Peyer's patch (tissue), 4 donors: ENCODE results near the gene DOCK11. TPM values are rescaled to one million over a fixed set of nuclear protein-coding genes. Genes with fewer than 3 reads are reported as not detected.

Source experiments
- DNase-seq, 3 donors: peaks; one replicate each; pipeline ENCODE4 v3.0.0-alpha.2; 2017 to 2019
- H3K27ac ChIP-seq, 4 donors: fragments of 200-600 bp; sonication (generic); one replicate each; pipeline ENCODE4 v1.5.1; 2016 to 2019
- H3K27me3 ChIP-seq, 2 donors: fragments of 200-600 bp; sonication (generic); one replicate each; pipeline ENCODE4 v1.5.1; 2019
- H3K36me3 ChIP-seq, 3 donors: fragments of 200-600 bp; sonication (generic); one replicate each; pipeline ENCODE4 v1.5.1; 2016 to 2019
- H3K4me1 ChIP-seq, 4 donors: fragments of 200-600 bp; sonication (generic); one replicate each; pipeline ENCODE4 v1.5.1; 2016 to 2019
- H3K4me3 ChIP-seq, 4 donors: fragments of 200-600 bp; sonication (generic); 1 replicate in 3 of 4; 2 replicates in 1 of 4; pipeline ENCODE4 v1.5.1; 2016 to 2019; ENCODE audit warnings: mild to moderate bottlenecking in 1 of 4
- H3K9me3 ChIP-seq, 4 donors: fragments of 200-600 bp; sonication (generic); one replicate each; pipeline ENCODE4 v1.5.1; 2016 to 2019; ENCODE audit warnings: mild to moderate bottlenecking in 1 of 4
- POLR2A ChIP-seq, 2 donors: fragments of 450-650 bp; IDR thresholded peaks; one replicate each; pipeline ENCODE4 v1.5.1; 2017; ENCODE audit warnings: antibody characterized with exemption in 2 of 2, mild to moderate bottlenecking in 2 of 2, moderate library complexity in 2 of 2
- total RNA-seq, 4 donors: library from RNA; depleted of rRNA; stranded (reverse); fragments of >200 nt; gene quantifications; one replicate each; pipeline ENCODE4 v1.1.0, GENCODE V29; 2016
- TF ChIP-seq, protein P1 (sequence below), 6 experiments: fragments of 450-650 bp in 4 of 6; fragments of 200-600 bp in 2 of 6; sonication (generic) in 1 of 6; IDR thresholded peaks; one replicate each; pipeline ENCODE4 v1.5.1; 2017 to 2019; ENCODE audit warnings: antibody characterized with exemption in 6 of 6, mild to moderate bottlenecking in 3 of 6, moderate library complexity in 1 of 6

The DOCK11 gene
- total RNA-seq, 4 donors from 2014 or later = 5.6 to 34.7 (median 10.4) TPM

DNA sequence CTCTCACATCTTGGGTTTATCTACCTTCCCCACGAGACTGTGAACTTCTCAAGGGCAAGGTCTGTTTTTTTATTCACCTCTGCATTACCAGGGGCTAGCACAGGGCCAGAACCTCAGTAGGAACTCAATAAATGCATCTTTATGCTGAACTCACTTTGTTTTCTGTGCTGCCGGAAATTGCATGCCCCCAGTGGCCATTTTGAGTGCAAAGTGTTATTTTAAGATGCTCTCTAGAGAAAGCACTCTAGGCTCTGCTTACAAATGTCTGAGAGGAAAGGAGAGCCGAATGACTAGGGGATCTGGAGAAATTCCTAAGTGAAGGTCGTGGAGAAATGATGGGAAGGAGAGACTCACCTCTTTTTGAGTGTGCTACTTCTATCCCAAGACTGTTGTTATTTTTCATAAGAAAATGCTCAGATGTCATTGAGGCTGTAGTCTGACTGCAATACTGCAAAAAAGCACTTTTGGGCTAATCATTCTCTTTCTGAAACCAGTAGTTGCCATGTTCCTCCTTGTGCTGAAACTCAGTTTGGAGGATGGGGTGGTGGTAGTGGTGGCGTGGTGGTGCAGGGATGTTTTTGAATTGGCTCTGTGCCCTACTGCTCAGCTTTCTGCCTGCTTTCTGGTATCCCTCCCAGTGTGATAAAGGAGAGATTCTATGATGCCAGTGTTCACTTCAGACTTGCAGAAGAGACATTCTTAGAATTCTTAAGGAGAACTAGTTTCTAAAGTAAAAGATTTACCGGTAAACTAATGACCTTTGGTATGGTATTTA lies 41.3 kb downstream of the DOCK11 start:
- Histone ChIP-seq H3K4me3 (no peak overlapping the region), H3K36me3 (no peaks in the 10 kb centered on the region), H3K27me3 (no peaks in the 10 kb centered on the region), H3K9me3 (no peaks in the 10 kb centered on the region), H3K27ac (peak overlapping the region in 2 of 4 donors; percentile 12 to 47), H3K4me1 (no peaks in the 10 kb centered on the region)
- DNase-seq = peak in 2 of 3 donors; percentile 43 to 51
- no peak for TF ChIP-seq POLR2A (IDR thresholded peaks at IDR 0.05)
- TF ChIP-seq, protein P1, sequence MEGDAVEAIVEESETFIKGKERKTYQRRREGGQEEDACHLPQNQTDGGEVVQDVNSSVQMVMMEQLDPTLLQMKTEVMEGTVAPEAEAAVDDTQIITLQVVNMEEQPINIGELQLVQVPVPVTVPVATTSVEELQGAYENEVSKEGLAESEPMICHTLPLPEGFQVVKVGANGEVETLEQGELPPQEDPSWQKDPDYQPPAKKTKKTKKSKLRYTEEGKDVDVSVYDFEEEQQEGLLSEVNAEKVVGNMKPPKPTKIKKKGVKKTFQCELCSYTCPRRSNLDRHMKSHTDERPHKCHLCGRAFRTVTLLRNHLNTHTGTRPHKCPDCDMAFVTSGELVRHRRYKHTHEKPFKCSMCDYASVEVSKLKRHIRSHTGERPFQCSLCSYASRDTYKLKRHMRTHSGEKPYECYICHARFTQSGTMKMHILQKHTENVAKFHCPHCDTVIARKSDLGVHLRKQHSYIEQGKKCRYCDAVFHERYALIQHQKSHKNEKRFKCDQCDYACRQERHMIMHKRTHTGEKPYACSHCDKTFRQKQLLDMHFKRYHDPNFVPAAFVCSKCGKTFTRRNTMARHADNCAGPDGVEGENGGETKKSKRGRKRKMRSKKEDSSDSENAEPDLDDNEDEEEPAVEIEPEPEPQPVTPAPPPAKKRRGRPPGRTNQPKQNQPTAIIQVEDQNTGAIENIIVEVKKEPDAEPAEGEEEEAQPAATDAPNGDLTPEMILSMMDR (IDR thresholded peaks at IDR 0.05) = peak in 5 of 6 experiments; percentile 17 to 34 (median 23)

DNA sequence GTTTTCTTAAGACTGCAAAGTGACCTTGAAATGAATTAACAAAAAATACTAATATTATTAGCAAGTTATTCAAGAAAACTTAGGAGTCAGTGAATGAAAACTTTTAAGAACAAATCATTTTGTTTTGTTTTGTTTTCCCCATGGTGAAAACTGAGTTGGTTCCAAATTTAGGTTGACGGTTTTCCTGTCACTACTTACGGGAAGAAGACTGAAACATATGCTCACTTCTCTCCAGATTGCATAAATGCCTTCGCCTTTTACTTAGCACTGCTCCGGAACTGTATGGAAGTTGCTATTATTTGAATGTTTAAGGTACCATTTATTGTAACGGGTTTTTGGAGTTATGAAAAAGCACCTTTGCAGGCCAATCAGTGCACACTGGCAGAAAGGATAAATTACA lies 42.8 kb downstream of the DOCK11 start:
- Histone ChIP-seq H3K4me1 (no peaks in the 10 kb centered on the region), H3K27me3 (no peaks in the 10 kb centered on the region), H3K27ac (no peak overlapping the region), H3K36me3 (no peaks in the 10 kb centered on the region), H3K4me3 (no peak overlapping the region), H3K9me3 (no peaks in the 10 kb centered on the region)
- DNase-seq = no peak
- TF ChIP-seq POLR2A (IDR thresholded peaks at IDR 0.05) = no peak
- TF ChIP-seq, protein P1 (IDR thresholded peaks at IDR 0.05) = no peak

DNA sequence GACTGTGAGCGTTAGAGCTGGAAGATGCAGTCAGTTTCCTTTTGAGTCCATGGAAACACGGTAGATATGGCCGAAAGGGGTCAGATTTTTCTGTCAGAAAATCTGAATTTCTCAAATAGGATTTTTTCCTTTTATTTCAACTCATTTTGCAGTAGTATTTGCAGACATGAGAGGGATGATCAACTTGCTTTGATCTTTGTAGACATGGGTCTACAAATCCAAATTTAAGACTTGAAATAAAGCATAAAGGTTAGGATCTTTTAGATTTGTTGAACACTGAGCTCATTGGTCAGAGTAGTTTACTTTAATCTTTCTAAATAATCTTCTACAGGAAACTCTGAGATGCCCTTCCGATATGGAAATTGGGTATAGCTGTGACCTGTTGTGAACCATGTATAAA lies 44.7 kb downstream of the DOCK11 start:
- Histone ChIP-seq H3K9me3 (no peaks in the 10 kb centered on the region), H3K27ac (no peak overlapping the region), H3K36me3 (no peaks in the 10 kb centered on the region), H3K4me3 (no peak overlapping the region), H3K4me1 (no peaks in the 10 kb centered on the region), H3K27me3 (no peaks in the 10 kb centered on the region)
- DNase-seq = no peak
- TF ChIP-seq, protein P1 (IDR thresholded peaks at IDR 0.05) = no peak
- TF ChIP-seq POLR2A (IDR thresholded peaks at IDR 0.05) = no peak

DNA sequence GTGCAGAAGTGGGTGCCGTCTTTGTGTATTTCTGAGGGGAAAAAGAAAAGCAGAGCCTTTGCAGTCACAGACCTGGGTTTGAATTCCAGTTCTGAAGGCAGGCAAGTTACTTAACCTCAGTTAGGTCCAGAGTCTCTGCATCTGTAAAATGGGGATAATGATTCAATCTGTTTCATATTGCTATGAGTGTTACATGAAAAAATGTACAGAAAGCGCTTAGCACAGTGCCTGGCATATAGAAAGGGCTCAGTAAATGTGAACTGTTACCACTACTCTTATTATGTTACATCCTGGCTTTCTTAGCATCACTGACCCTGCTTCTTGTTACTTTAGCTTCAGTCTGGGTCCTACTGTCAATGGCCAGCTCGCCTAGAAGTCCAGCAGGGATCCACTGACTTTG lies 45.9 kb downstream of the DOCK11 start:
- no peak for DNase-seq
- TF ChIP-seq, protein P1 (IDR thresholded peaks at IDR 0.05) = no peak
- TF ChIP-seq POLR2A (IDR thresholded peaks at IDR 0.05) = no peak
- Histone ChIP-seq H3K27me3 (no peaks in the 10 kb centered on the region), H3K27ac (no peak overlapping the region), H3K4me1 (no peaks in the 10 kb centered on the region), H3K36me3 (no peaks in the 10 kb centered on the region), H3K9me3 (no peaks in the 10 kb centered on the region), H3K4me3 (no peak overlapping the region)

DNA sequence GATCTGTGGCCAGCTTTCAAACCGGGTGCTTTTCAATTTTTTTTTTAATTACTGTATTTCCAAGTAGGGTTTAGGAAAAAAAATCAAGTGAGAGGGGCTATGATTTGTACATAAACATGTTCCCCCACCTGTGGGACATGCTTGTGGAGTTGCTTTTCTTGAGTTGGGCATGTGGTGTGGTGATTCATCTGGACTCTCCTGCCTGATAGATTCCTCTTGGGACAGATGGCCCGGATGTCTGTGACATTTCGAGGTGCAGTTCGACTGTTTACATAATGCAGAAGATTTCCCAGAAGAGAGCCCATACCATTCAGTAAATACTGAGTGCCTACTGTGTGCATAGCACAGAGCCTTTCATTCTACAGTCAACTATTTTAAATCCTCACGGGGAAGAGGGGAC lies 49.9 kb downstream of the DOCK11 start:
- Histone ChIP-seq H3K4me3 (no peak overlapping the region), H3K27me3 (no peaks in the 10 kb centered on the region), H3K27ac (no peak overlapping the region), H3K9me3 (no peaks in the 10 kb centered on the region), H3K4me1 (no peaks in the 10 kb centered on the region), H3K36me3 (no peaks in the 10 kb centered on the region)
- no peak for TF ChIP-seq POLR2A (IDR thresholded peaks at IDR 0.05)
- TF ChIP-seq, protein P1 (IDR thresholded peaks at IDR 0.05) = no peak
- DNase-seq = no peak
